Activated CD8-positive, alpha-beta T cell treated with anti-CD3 and anti-CD28 coated beads for 36 hours (primary cell): Measurements from ENCODE around the gene MYLK4. TPM values are rescaled to one million over a fixed set of nuclear protein-coding genes. Genes with fewer than 3 reads are reported as not detected.

Experiments
- ATAC-seq: fragments of 200-7000 bp; cut with Tn5 transposase; one replicate; pipeline ENCODE4 v1.10.0; 2021; ENCODE audit warnings: mild to moderate bottlenecking, moderate library complexity
- CTCF ChIA-PET: fragments of 350-600 bp; sonication (Branson Sonifier 250); formaldehyde crosslinking; loops from one replicate; lab custom pipeline; 2021; ENCODE audit warnings: antibody characterized with exemption; lab: Charles Lee
- POLR2A ChIA-PET: fragments of 350-600 bp; sonication (Branson Sonifier 250); formaldehyde crosslinking; loops from one replicate; lab custom pipeline; 2021; ENCODE audit warnings: antibody characterized with exemption; lab: Charles Lee
- DNase-seq: peaks from one replicate; pipeline ENCODE4 v3.0.0-alpha.2; 2020
- H3K27ac Mint-ChIP-seq: one replicate; pipeline ENCODE4 v1.8.0; 2021; ENCODE audit warnings: mild to moderate bottlenecking, mixed read lengths
- H3K27me3 Mint-ChIP-seq: one replicate; pipeline ENCODE4 v1.8.0; 2021; ENCODE audit warnings: mixed read lengths
- H3K36me3 Mint-ChIP-seq: one replicate; pipeline ENCODE4 v1.8.0; 2021; ENCODE audit warnings: low read depth, mixed read lengths
- H3K4me1 Mint-ChIP-seq: one replicate; pipeline ENCODE4 v1.8.0; 2021; ENCODE audit warnings: low read depth, mixed read lengths
- H3K4me3 Mint-ChIP-seq: one replicate; pipeline ENCODE4 v1.8.0; 2021; ENCODE audit warnings: mild to moderate bottlenecking, moderate library complexity, mixed read lengths
- H3K9me3 Mint-ChIP-seq: one replicate; pipeline ENCODE4 v1.8.0; 2021; ENCODE audit warnings: mixed read lengths
- intact Hi-C: fragments of 100-400 bp; cut with micrococcal nuclease; formaldehyde crosslinking; loops from one replicate; pipeline ENCODE4 v1.10.0; 2022
- total RNA-seq, 2 experiments: library from RNA; stranded (reverse); gene quantifications; one replicate each; pipeline ENCODE4 v1.2.3, GENCODE V29; 2021
- TF ChIP-seq, protein P1 (sequence below): fragments of 200-600 bp; IDR thresholded peaks from one replicate; pipeline ENCODE4 v1.8.0; 2022; ENCODE audit warnings: antibody characterized with exemption, mild to moderate bottlenecking

The MYLK4 gene
- total RNA-seq, 2 experiments from 2014 or later, result 0.09 to 0.11 TPM

DNA sequence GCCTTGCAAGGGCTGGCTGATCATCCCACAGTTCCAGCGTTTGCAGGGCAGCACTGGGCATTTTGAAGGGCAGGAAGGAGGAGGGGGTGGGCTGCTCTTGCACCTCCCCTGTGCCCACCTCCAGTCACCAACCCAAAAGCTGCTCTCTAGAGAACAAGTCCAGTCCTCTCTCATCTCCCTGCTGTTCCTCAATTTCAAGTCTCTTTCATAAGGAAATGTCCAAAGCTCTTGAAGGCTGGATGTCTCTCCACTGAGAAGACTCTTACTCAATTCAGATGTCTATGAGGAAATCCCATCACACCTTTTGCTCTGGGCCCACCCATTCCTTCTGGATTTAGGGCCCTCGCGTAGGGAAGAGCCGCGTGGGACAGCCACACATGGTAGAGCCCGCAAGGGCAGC lies 46.1 kb upstream of the MYLK4 start:
- Mint-ChIP-seq H3K36me3 (no peaks in the 10 kb centered on the region), H3K27ac (no peak overlapping the region), H3K27me3 (no peaks in the 10 kb centered on the region), H3K4me3 (no peak overlapping the region), H3K4me1 (peaks cover 52% of the 10 kb centered on the region), H3K9me3 (no peaks in the 10 kb centered on the region)
- TF ChIP-seq, protein P1, sequence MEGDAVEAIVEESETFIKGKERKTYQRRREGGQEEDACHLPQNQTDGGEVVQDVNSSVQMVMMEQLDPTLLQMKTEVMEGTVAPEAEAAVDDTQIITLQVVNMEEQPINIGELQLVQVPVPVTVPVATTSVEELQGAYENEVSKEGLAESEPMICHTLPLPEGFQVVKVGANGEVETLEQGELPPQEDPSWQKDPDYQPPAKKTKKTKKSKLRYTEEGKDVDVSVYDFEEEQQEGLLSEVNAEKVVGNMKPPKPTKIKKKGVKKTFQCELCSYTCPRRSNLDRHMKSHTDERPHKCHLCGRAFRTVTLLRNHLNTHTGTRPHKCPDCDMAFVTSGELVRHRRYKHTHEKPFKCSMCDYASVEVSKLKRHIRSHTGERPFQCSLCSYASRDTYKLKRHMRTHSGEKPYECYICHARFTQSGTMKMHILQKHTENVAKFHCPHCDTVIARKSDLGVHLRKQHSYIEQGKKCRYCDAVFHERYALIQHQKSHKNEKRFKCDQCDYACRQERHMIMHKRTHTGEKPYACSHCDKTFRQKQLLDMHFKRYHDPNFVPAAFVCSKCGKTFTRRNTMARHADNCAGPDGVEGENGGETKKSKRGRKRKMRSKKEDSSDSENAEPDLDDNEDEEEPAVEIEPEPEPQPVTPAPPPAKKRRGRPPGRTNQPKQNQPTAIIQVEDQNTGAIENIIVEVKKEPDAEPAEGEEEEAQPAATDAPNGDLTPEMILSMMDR, result no peak
- CTCF ChIA-PET, result interaction anchor here (1.5 to 7.6 kb wide), 2 partner anchors 136 to 194 kb away, joined by 6 to 84 read pairs; no protein-coding TSS in a partner anchor
- intact Hi-C loops, result no loop called here
- POLR2A ChIA-PET, result no interaction called here
- no peak for ATAC-seq
- no peak for DNase-seq

DNA sequence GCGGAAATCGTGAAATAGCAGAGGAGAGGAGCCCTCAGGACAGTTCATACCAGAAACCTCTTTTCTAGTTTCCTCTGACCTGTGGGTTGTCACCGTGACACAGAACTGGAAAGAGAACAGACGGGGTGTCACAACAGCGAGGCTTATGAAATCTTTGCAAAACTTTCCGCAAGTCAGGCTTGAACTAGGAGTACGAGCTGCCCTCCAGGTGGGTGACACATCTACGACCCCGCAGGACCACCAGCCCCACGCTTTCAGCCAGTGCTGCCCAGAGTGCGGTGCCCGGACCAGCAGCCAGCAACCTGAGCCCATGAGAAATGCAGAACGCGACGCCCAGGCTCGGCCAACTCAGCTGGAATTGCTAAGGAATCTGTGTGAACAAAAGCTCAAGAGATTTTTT lies 45.2 kb upstream of the MYLK4 start:
- Mint-ChIP-seq H3K27me3 (no peaks in the 10 kb centered on the region), H3K27ac (no peak overlapping the region), H3K9me3 (no peaks in the 10 kb centered on the region), H3K4me3 (no peak overlapping the region), H3K4me1 (peaks cover 58% of the 10 kb centered on the region), H3K36me3 (no peaks in the 10 kb centered on the region)
- POLR2A ChIA-PET, result interaction anchor here (1.2 kb wide), 1 partner anchor 13 kb away, joined by 4 read pairs; no protein-coding TSS in a partner anchor
- DNase-seq, result no peak
- no peak for ATAC-seq
- TF ChIP-seq, protein P1, result no peak
- CTCF ChIA-PET, result interaction anchor here (1.5 to 7.6 kb wide), 2 partner anchors 137 to 194 kb away, joined by 6 to 84 read pairs; no protein-coding TSS in a partner anchor
- intact Hi-C loops, result no loop called here

DNA sequence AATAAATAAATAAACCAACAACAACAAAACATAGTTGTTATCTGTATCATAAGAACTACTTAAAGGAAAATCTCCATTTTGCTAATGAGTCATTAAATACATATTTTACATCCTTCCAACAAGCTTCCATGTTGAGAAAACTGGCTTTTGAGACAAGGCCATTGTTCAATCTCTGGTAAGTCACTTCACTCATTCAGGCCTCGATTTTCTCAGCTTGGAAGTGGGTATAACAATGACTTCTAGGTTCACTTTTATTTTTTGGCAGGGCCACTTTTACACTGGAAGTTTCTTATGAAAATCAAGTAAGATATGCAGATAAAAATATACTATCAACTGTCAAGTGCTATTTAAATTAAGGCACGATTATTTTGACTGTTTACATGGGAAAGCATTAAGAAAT lies 44.4 kb upstream of the MYLK4 start:
- intact Hi-C loops, result no loop called here
- Mint-ChIP-seq H3K27me3 (no peaks in the 10 kb centered on the region), H3K36me3 (no peaks in the 10 kb centered on the region), H3K4me3 (no peak overlapping the region), H3K9me3 (no peaks in the 10 kb centered on the region), H3K27ac (no peak overlapping the region), H3K4me1 (peaks cover 57% of the 10 kb centered on the region)
- ATAC-seq, result no peak
- ChIA-PET CTCF (interaction anchor here (3.0 to 7.6 kb wide), 2 partner anchors 52 to 138 kb away, joined by 9 to 84 read pairs; no protein-coding TSS in a partner anchor), POLR2A (interaction anchor here (1.2 kb wide), 1 partner anchor 12 kb away, joined by 4 read pairs; no protein-coding TSS in a partner anchor)
- no peak for DNase-seq
- TF ChIP-seq, protein P1, result no peak

DNA sequence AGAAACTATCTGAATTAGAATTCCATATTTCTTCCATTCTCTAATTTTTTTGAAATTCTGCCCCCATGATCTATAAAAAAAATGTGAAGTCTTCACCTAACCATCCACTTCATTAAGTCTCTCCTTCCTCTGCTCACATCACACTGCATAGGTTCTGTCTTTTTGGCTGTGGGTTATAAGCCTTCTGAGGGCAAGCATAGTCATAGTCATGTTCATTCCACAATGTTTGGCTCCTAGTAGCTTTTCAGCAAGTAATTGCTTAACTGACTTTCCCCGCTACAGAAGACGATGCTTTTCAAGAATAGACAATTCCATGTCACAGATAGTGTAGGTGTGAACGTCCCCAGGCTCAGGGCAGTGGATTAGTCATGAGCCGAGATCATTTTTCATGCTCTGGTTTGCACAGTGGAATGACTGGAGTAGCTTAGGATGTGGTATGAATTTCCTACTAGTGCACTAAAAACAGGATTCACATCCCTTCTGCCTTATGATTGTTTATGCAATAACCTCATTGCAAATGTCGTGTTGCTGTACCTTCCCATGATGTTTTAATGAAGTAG lies 43.5 kb upstream of the MYLK4 start:
- no peak overlapping the region for H3K4me3 Mint-ChIP-seq
- no peaks in the 10 kb centered on the region for H3K27me3 Mint-ChIP-seq
- ATAC-seq (no peak), DNase-seq (no peak)
- intact Hi-C loops, result loop anchor here (5.0 kb wide), 1 partner anchor 118 kb away; no protein-coding TSS in a partner anchor
- H3K9me3 Mint-ChIP-seq, result no peaks in the 10 kb centered on the region
- H3K36me3 Mint-ChIP-seq, result no peaks in the 10 kb centered on the region
- ChIA-PET CTCF (interaction anchor here (1.1 to 7.6 kb wide), 5 partner anchors 26 to 158 kb away, joined by 3 to 84 read pairs (median 7); no protein-coding TSS in a partner anchor), POLR2A (interaction anchor here (0.9 to 1.5 kb wide), 5 partner anchors 9 to 146 kb away, joined by 3 to 10 read pairs (median 5); partner anchors contain the start of gene SERPINB1)
- no peak overlapping the region for H3K27ac Mint-ChIP-seq
- TF ChIP-seq, protein P1, result no peak
- H3K4me1 Mint-ChIP-seq, result peaks cover 48% of the 10 kb centered on the region
